Lung (tissue), 12 donors: ENCODE measurements around the gene TPRKB. TPM values are rescaled to one million over a fixed set of nuclear protein-coding genes. Genes with fewer than 3 reads are reported as not detected.

Experiments
- ATAC-seq: fragments of 200-7000 bp; cut with Tn5 transposase; one replicate; pipeline ENCODE4 v1.9.1; 2020; ENCODE audit warnings: moderate number of reproducible peaks; ENCODE audit not compliant: insufficient read depth, low FRiP score
- DNase-seq, 3 donors: peaks; one replicate each; pipeline ENCODE4 v3.0.0-alpha.2; 2013 to 2017
- H3K27ac ChIP-seq, 2 donors: one replicate each; pipeline ENCODE4 v1.5.1; 2013; ENCODE audit warnings: mild to moderate bottlenecking in 2 of 2, moderate library complexity in 2 of 2, control low read depth in 1 of 2, inconsistent platforms in 1 of 2, low read depth in 1 of 2, low read length in 1 of 2
- H3K27me3 ChIP-seq, 3 donors: one replicate each; pipeline ENCODE4 v1.5.1; 2013; ENCODE audit warnings: low read length in 2 of 3; ENCODE audit not compliant: control insufficient read depth in 3 of 3, insufficient read depth in 3 of 3
- H3K36me3 ChIP-seq, 4 donors: one replicate each; pipeline ENCODE4 v1.5.1; 2013; ENCODE audit warnings: low read length in 4 of 4, mild to moderate bottlenecking in 1 of 4, moderate library complexity in 1 of 4; ENCODE audit not compliant: control insufficient read depth in 4 of 4, insufficient read depth in 4 of 4
- H3K4me1 ChIP-seq, 5 donors: one replicate each; pipeline ENCODE4 v1.5.1; 2013; ENCODE audit warnings: low read length in 5 of 5, mild to moderate bottlenecking in 2 of 5, moderate library complexity in 1 of 5; ENCODE audit not compliant: control insufficient read depth in 5 of 5, insufficient read depth in 5 of 5
- H3K4me3 ChIP-seq: one replicate; pipeline ENCODE4 v1.5.1; 2013; ENCODE audit warnings: mild to moderate bottlenecking, control low read depth, moderate library complexity
- H3K9ac ChIP-seq, 2 donors: one replicate each; pipeline ENCODE4 v1.5.1; 2013; ENCODE audit warnings: low read length in 2 of 2, control low read depth in 1 of 2; ENCODE audit not compliant: insufficient read depth in 1 of 2
- H3K9me3 ChIP-seq, 4 donors: one replicate each; pipeline ENCODE4 v1.5.1; 2013; ENCODE audit warnings: low read length in 3 of 4, mild to moderate bottlenecking in 1 of 4, moderate library complexity in 1 of 4; ENCODE audit not compliant: control insufficient read depth in 4 of 4, insufficient read depth in 3 of 4
- WGBS, 2 donors: extraction: QIAGEN DNeasy Blood & Tissue Kit; methylation state at CpG; one replicate each; pipeline ENCODE4 v1.1.7; 2013; 5-methylcytosine and 5-hydroxymethylcytosine counted together
- polyA plus RNA-seq, 2 donors: library from polyadenylated mRNA; stranded (reverse); fragments of 200-250 nt; gene quantifications; one replicate each; pipeline ENCODE4 v1.2.1, GENCODE V29; 2013
- total RNA-seq, 2 donors: library from RNA; depleted of rRNA in 1 of 2; stranded (reverse); fragments of >200 nt in 1 of 2; gene quantifications; one replicate each; pipeline ENCODE4 v1.2.1, GENCODE V29; 2014 to 2021
- TF ChIP-seq, protein P1 (sequence below): IDR thresholded peaks from 2 replicates; pipeline ENCODE4 v1.5.1; 2012; ENCODE audit warnings: mild to moderate bottlenecking; ENCODE audit errors: control extremely low read depth, extremely low read depth
- donor health status: control.
- donor health status: control.
- donor health status: Bipolar disorder and iron deficiency.
- donor health status: healthy.
- donor health status: DM: yes; HTN: yes; CAD: no.

Gene TPRKB
- total and polyA plus RNA-seq, 4 donors = 15.1 to 54.2 (median 25.6) TPM

DNA sequence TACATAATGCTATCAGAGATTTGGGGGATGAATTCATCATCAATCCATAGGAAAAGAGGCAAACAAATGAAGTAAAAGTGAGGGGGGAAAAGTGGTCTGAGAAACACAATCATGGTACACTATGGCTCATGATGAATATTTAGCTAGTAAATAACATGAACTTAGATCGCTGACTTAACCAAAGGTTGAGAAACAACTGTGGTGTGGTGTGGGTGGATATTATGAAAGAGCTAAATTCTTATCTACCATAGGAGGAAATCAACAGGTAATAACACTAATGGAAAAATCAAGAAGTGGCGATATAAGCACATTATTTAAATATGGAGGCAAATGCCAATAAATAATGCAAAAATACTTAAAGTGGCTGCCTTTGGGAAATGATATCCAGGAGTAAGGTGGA, 12.2 kb upstream of the TPRKB start:
- Histone ChIP-seq H3K9ac (no peak overlapping the region), H3K27me3 (no peaks in the 10 kb centered on the region), H3K4me3 (no peak overlapping the region), H3K27ac (no peak overlapping the region), H3K36me3 (peaks cover 8 to 29% (median 23%) of the 10 kb centered on the region in 4 donors), H3K4me1 (peaks cover 0 to 2% (median 0%) of the 10 kb centered on the region in 5 donors), H3K9me3 (no peaks in the 10 kb centered on the region)
- WGBS, 2 donors = 46 to 81% methylated on average over 2 of the region's 2 CpGs
- DNase-seq (no peak), ATAC-seq (no peak)
- TF ChIP-seq, protein P1, sequence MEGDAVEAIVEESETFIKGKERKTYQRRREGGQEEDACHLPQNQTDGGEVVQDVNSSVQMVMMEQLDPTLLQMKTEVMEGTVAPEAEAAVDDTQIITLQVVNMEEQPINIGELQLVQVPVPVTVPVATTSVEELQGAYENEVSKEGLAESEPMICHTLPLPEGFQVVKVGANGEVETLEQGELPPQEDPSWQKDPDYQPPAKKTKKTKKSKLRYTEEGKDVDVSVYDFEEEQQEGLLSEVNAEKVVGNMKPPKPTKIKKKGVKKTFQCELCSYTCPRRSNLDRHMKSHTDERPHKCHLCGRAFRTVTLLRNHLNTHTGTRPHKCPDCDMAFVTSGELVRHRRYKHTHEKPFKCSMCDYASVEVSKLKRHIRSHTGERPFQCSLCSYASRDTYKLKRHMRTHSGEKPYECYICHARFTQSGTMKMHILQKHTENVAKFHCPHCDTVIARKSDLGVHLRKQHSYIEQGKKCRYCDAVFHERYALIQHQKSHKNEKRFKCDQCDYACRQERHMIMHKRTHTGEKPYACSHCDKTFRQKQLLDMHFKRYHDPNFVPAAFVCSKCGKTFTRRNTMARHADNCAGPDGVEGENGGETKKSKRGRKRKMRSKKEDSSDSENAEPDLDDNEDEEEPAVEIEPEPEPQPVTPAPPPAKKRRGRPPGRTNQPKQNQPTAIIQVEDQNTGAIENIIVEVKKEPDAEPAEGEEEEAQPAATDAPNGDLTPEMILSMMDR = no peak

DNA sequence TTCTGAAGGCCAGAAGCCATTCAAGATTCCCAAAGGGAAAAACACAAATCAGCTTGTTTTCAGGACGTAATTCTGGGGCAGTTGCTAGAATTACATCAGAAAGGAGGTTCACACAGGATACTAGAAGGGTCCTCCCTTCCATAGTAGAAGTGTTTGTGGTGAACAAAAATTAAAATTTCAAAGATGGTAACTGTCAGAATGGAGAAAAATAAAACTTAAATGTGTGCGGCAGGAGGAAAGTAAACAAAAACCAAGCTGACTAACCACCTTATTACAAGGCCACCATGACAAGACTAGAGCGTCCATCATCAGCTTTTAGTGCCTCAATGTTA, 9.7 kb upstream of the TPRKB start:
- Histone ChIP-seq H3K9me3 (peaks cover 0 to 3% (median 0%) of the 10 kb centered on the region in 4 donors), H3K36me3 (peaks cover 2 to 22% (median 20%) of the 10 kb centered on the region in 4 donors), H3K4me1 (peaks cover 0 to 2% (median 0%) of the 10 kb centered on the region in 5 donors), H3K9ac (no peak overlapping the region), H3K27me3 (no peaks in the 10 kb centered on the region), H3K4me3 (no peak overlapping the region), H3K27ac (no peak overlapping the region)
- WGBS, 2 donors = 79 to 81% methylated on average over 3 of the region's 3 CpGs
- ATAC-seq (no peak), DNase-seq (no peak)
- TF ChIP-seq, protein P1 = no peak

DNA sequence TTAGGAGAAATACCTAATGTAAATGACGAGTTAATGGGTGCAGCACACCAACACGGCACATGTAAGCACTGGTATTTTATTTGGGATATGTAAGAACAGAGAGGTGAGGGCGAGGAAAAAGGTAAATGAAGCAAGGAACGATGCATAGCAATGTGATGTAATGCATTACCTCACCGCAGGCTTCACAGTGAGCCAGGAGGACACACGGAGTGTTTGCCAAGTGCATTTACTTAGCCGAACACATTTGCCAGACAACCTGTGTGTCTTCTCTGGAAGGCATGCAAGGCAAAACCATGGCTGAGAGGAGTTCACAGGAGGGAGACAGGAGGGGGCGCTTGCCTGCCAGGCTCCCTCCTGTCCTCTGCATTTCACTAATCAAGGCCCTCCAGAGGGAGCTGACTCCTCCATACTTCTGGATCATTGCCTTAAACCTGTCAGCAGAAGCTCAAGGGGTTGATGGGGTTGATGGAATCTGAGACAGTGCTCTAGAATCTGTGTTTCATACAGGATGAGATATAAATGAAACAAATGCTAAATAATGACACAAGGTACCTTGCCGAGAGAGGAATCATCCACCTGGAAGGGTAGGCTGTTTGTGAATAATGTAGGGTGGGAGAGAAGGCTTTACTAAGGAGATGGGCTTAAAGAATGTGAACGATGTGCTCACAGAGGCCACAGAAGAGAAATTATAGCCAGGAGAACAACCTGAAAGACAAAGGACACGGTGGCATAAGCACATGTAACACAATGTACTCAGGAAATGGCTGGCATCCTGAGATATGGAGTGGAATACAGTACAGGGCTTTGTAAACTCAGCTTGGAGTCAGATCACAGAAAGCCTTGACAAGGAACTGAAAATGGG, 9.1 kb upstream of the TPRKB start:
- ATAC-seq (no peak), DNase-seq (peak in 1 of 3 donors; percentile 14)
- 82 to 87% methylated on average over 11 of the region's 11 CpGs for WGBS, 2 donors

More for the DNA sequence above, 9.1 kb upstream of the TPRKB start:
- Histone ChIP-seq H3K36me3 (peaks cover 2 to 28% (median 22%) of the 10 kb centered on the region in 4 donors), H3K27ac (peak overlapping the region in 1 of 2 donors; percentile 32), H3K4me1 (peaks cover 0 to 2% (median 0%) of the 10 kb centered on the region in 5 donors), H3K9ac (no peak overlapping the region), H3K27me3 (no peaks in the 10 kb centered on the region), H3K4me3 (no peak overlapping the region), H3K9me3 (peaks cover 0 to 3% (median 0%) of the 10 kb centered on the region in 4 donors)
- TF ChIP-seq, protein P1 = no peak
